Uterus (tissue), 2 donors: Measurements from ENCODE around the gene DCTD.

ENCODE experiments used
- POLR2A ChIP-seq, 2 donors: fragments of 450-650 bp; IDR thresholded peaks; one replicate each; pipeline ENCODE4 v1.6.1; 2016; ENCODE audit warnings: antibody characterized with exemption in 2 of 2, mild to moderate bottlenecking in 1 of 2, moderate library complexity in 1 of 2
- TF ChIP-seq, protein P1 (sequence below), 4 experiments: fragments of 200-600 bp in 2 of 4; fragments of 450-650 bp in 2 of 4; sonication (generic) in 2 of 4; IDR thresholded peaks; one replicate each; pipeline ENCODE4 v1.5.1; 2016 to 2019; ENCODE audit warnings: antibody characterized with exemption in 4 of 4, mild to moderate bottlenecking in 2 of 4, moderate library complexity in 1 of 4

DNA sequence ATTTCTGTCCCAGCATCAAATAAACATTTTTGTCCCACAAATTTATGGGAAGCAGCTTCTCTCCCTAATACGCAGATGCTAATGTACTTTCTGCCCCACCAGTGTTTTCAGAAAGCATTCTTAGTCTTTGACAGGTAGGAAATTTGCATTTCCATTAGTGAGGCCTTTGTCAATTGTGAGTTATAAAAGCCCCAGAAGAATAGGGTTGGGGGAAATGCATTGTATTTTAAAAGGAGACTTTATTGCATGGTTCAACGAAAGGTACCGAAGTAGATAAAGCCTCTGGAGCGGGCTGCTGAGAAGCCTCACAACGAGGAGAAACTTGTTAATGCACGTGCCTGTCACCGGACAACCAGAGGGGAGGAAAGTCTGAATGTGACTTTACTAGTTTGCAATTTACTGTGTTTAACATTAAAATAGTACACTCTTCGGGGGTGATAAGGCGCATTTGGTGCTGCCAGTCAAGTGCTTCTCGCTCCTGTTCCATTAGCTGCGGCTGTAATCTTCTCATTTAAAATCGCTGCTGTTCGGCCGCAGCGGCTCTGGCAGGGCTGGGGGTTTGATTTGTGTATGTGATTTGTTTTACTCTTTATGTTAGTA lies 63.4 kb downstream of the DCTD start:
- TF ChIP-seq, protein P1, sequence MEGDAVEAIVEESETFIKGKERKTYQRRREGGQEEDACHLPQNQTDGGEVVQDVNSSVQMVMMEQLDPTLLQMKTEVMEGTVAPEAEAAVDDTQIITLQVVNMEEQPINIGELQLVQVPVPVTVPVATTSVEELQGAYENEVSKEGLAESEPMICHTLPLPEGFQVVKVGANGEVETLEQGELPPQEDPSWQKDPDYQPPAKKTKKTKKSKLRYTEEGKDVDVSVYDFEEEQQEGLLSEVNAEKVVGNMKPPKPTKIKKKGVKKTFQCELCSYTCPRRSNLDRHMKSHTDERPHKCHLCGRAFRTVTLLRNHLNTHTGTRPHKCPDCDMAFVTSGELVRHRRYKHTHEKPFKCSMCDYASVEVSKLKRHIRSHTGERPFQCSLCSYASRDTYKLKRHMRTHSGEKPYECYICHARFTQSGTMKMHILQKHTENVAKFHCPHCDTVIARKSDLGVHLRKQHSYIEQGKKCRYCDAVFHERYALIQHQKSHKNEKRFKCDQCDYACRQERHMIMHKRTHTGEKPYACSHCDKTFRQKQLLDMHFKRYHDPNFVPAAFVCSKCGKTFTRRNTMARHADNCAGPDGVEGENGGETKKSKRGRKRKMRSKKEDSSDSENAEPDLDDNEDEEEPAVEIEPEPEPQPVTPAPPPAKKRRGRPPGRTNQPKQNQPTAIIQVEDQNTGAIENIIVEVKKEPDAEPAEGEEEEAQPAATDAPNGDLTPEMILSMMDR (IDR thresholded peaks at IDR 0.05), result no peak
- no peak for TF ChIP-seq POLR2A (IDR thresholded peaks at IDR 0.05)
